GM23248 (cell line): ENCODE measurements around the gene ACER3.

Source experiments
- EZH2 ChIP-seq: fragments of 200-600 bp; sonication (generic); IDR thresholded peaks from 2 replicates; pipeline ENCODE4 v1.6.1; 2018; ENCODE audit warnings: antibody characterized with exemption, mild to moderate bottlenecking; ENCODE audit not compliant: insufficient read depth, poor library complexity, severe bottlenecking
- EZH2phosphoT487 ChIP-seq: fragments of 200-600 bp; sonication (generic); IDR thresholded peaks from 2 replicates; pipeline ENCODE4 v1.6.1; 2018; ENCODE audit warnings: antibody characterized with exemption, moderate library complexity, mild to moderate bottlenecking, low read depth; ENCODE audit not compliant: insufficient read depth

GRCh38 chr11:76844511-76844910, 16.2 kb upstream of the ACER3 start:
- TF ChIP-seq EZH2phosphoT487 (no peak), EZH2 (no peak)
